C4-2B (cell line): ENCODE results near the gene TXNDC11.

Experiments
- H3K27ac ChIP-seq: fragments of 450-650 bp; 2 replicates; pipeline ENCODE4 v1.5.1; 2017
- CTCF ChIP-seq: fragments of 450-650 bp; conservative IDR thresholded peaks from 2 replicates; pipeline ENCODE4 v1.5.1; 2017; ENCODE audit warnings: mild to moderate bottlenecking
- ZFX ChIP-seq: fragments of 450-650 bp; IDR thresholded peaks from 2 replicates; pipeline ENCODE4 v1.6.1; 2017

Gene TXNDC11

GRCh38 chr16:11757671-11758545 lies 15.3 kb upstream of the TXNDC11 start:
- TF ChIP-seq CTCF: no peak
- no peak for TF ChIP-seq ZFX
- H3K27ac ChIP-seq: peak overlapping the region; percentile 70

DNA sequence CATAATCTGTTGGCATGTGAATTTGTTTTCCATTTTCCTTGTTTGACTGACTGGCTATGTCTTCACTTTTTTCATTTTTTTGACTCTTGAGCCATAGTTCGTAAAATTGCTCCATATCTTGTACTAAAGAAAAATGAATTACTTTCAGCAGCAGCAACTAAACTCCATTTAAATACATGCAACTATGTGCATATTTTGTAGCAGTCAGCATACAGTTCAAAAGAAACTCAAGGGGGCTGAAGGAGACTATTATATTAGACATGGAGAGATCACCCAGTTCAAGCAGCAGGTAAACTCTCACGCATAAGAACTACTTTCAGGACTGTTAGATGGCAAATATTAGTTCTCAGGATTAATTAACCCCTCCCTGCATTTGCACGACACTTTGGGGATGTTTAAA lies 13.6 kb upstream of the TXNDC11 start:
- TF ChIP-seq ZFX (no peak), CTCF (no peak)
- H3K27ac ChIP-seq: no peak overlapping the region

DNA sequence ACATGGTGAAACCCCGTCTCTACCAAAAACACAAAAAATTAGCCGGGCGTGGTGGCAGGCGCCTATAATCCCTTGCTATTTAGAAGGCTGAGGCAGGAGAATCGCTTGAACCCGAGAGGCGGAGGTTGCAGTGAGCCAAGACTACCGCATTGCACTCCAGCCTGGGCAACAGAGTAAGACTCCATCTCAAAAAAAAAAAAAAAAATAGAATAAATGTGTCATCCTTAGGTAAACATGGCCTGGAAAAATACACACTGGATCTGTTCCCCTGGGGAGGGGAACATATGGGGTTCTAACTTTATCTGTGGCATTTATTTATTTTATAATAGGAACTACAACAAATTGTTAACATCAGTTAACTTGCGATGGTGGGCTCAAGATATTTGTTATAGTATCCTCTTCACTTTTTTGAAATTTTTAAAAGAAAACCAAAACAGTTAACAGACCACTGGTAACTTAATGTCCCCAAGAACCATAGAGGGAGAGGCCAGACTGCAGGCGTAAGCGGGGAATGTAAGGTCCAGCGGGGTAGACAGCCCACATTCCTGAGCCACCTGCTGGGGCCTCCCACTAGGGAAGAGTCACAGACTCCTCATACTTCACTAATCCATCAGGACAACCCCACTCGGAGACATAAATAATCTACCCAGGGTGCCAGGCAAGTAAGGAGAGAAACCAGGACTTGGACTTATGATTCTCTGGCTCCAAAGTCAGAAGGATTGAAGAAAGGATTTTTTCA lies 12.5 kb upstream of the TXNDC11 start:
- H3K27ac ChIP-seq: peak overlapping the region; percentile 59
- TF ChIP-seq ZFX: no peak
- TF ChIP-seq CTCF: no peak

DNA sequence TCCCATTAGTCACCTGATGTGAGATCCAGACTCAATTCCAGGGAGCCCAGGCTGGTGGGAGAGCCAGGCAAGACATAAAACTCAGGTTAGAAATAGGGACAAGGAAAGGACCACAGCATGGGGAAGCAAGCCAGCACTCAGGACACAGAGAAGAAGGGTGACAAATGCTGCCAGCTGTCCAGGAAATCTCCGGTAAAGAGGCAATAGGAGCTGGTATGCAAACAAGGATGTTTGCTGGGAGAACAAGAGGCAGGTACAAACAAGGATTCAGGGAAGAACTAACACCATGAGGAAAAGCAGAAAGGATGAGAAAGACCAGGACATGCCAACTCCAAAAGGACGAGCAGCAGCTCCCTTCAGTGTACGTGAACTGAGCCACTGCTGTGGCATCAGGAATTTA lies 10.2 kb upstream of the TXNDC11 start:
- no peak for TF ChIP-seq CTCF
- no peak for TF ChIP-seq ZFX
- H3K27ac ChIP-seq: peak overlapping the region; percentile 77

- H3K27ac ChIP-seq: no peak overlapping the region
- TF ChIP-seq CTCF: no peak
- no peak for TF ChIP-seq ZFX
Observed at GRCh38 chr16:11750056-11750455, 7.4 kb upstream of the TXNDC11 start.

DNA sequence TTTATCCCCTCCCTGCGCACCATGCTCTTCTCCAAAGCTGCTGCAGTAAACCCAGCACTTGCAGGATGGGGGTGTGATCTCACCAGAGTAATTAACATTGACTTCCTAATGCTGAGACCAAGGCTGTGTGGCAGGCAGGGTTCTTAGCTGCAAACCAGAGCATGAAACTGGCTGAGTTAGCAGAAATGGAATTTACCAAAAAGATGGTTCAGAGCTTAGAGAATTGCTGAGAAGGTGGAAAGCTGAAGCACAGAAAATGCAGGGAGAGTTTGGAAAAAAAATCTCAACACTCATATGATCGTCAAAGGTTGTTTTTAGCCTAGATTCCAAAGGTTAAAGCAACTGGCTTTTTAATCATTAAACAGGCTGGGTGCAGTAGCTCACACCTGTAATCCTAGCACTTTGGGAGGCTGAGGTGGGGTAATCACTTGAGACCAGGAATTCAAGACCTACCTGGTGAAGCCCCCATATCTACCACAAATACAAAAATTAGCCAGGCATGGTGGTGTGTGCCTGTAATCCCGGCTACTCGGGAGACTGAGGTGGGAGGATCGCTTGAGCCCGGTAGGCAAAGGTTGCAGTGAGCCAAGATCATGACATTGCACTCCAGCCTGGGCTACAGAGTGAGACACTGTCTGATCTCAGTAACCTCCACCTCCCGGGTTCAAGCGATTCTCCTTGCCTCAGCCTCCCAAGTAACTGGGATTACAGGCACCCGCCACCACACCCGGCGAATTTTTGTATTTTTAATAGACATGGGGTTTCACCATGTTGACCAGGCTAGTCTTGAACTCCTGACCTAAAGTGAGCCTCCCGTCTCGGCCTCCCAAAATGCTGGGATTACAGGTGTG lies 6.0 kb upstream of the TXNDC11 start:
- no peak overlapping the region for H3K27ac ChIP-seq
- TF ChIP-seq ZFX (no peak), CTCF (no peak)
